Erythroblast (primary cell): Measurements from ENCODE around the gene FIS1.
"Not testable (repeated sequence)": the region's sequence is repeated elsewhere in the genome, so short reads cannot be mapped to it uniquely, and the experiment has no call there.

Experiments
- DNase-seq, 2 experiments: peaks; one replicate each; lab custom pipeline; 2025; lab: John Stamatoyannopoulos, UW
- GATA1 ChIP-seq: IDR thresholded peaks from 2 replicates; pipeline ENCODE4 v1.6.1; 2011; ENCODE audit warnings: low read depth, mild to moderate bottlenecking, control low read depth, low read length, moderate library complexity
- POLR2A ChIP-seq: IDR thresholded peaks from 2 replicates; pipeline ENCODE4 v1.6.1; 2011; ENCODE audit warnings: mild to moderate bottlenecking, low read length

Gene FIS1

DNA sequence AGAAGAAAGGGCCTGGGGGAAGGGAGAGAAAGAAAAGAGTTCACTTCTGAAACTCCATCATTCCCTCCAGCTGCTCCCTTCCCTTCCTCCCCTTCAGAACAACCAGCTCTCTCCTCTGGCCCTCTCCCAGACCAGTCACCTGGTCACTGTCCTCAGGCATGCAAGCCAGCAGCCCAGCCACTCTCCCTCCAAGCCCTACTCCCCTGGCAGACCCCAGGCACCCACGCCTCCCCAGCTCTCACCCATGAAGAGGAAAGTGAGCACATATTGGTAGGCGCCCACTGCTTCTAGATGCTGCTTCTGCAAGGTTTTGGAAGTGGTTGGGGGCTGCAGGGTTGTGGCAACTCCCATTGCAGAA, 44.4 kb downstream of the FIS1 start:
- no peak for DNase-seq
- TF ChIP-seq GATA1 (no peak), POLR2A (no peak)

- not testable (repeated sequence) for DNase-seq
Measured at GRCh38 chr7:101199522-101199921, 45.4 kb downstream of the FIS1 start.

DNA sequence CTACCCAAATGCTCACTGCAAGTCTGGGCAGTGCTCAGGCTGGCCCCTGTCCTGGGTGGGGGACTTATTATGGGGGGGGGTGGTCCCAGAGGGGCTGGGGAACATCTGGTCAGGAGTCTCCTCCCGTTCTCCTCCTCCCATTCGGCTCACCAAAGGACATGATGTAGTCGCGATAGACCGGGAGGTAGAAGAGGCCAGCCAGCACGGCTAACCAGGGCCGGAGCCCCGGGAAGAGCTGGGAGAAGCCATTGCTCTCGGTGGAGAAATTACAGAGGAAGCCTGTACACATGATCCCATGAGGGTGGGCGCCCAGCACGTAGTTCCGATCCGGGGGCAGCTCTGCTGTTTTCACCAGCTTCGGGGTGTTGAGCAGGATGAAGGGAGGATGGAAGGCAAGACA, 46.4 kb downstream of the FIS1 start:
- no peak for DNase-seq
- no peak for TF ChIP-seq POLR2A
- TF ChIP-seq GATA1 = no peak

DNA sequence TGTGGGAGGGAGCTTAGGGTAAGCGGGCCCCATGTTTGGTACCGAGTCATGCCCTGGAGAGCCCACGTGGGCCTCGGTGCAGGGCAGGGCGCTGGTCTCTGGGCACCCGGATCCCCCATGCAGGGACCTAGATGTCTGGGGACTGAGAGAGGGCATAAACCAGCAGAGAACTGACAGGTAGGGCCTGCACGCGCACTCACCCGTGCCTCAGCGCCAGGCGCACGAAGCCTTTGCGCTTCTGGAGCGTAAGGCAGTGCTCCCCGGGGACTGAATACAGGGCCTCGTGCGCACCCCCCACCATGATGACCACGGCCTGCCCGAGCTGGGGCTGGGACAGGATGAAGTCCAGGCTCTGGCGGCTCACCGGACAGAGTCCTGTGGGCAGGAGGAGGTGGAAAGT, 46.9 kb downstream of the FIS1 start:
- no peak for DNase-seq
- no peak for TF ChIP-seq POLR2A
- no peak for TF ChIP-seq GATA1

GRCh38 chr7:101195884-101196283, 49.0 kb downstream of the FIS1 start:
- TF ChIP-seq POLR2A (no peak), GATA1 (no peak)
- no peak for DNase-seq
